Liver (tissue), 2 donors: ENCODE data around the gene AKNA.

Experiments used
- EGR1 ChIP-seq, 2 donors: IDR thresholded peaks; 2 replicates each; pipeline ENCODE4 v1.6.1; 2016 to 2018; ENCODE audit warnings: antibody characterized with exemption in 2 of 2, low read depth in 2 of 2
- YY1 ChIP-seq: IDR thresholded peaks from 2 replicates; pipeline ENCODE4 v1.6.1; 2016; ENCODE audit warnings: antibody characterized with exemption, mild to moderate bottlenecking
- donor health status: healthy.

- TF ChIP-seq EGR1 (IDR thresholded peaks at IDR 0.05; ENCODE audit: low read depth in 2 of 2) (no peak), YY1 (no peak)
Observed at GRCh38 chr9:114291886-114292590, 95.7 kb downstream of the AKNA start.
